Measurements from ENCODE around the gene ZNF570. TPM values are rescaled to one million over a fixed set of nuclear protein-coding genes. Genes with fewer than 3 reads are reported as not detected.

The ZNF570 gene
- total and polyA plus RNA-seq, 7 donors: 1.8 to 8.7 (median 8.1) TPM

GRCh38 chr19:37513397-37513796 is 44.2 kb downstream of the ZNF570 start:
- Histone ChIP-seq H3K4me1 (no peaks in the 10 kb centered on the region), H3K36me3 (peaks cover 0 to 73% (median 8%) of the 10 kb centered on the region in 4 donors), H3K4me3 (no peak overlapping the region), H3K27ac (no peak overlapping the region), H3K9me3 (peaks cover 0 to 6% (median 5%) of the 10 kb centered on the region in 4 donors), H3K27me3 (no peaks in the 10 kb centered on the region)
- TF ChIP-seq POLR2A (IDR thresholded peaks at IDR 0.05) (no peak), CTCF (IDR thresholded peaks at IDR 0.05) (no peak), EP300 (IDR thresholded peaks at IDR 0.05) (no peak), POLR2AphosphoS5 (IDR thresholded peaks at IDR 0.05) (no peak)
- 39 to 66% methylated on average over 2 of the region's 2 CpGs for WGBS, 2 donors
- intact Hi-C loops (cut with DNase I): no loop called here
- DNase-seq: no peak

GRCh38 chr19:37519890-37520289 is 50.7 kb downstream of the ZNF570 start:
- no peak overlapping the region for H3K27ac ChIP-seq
- WGBS, 2 donors: 72 to 82% methylated on average over 2 of the region's 2 CpGs
- intact Hi-C loops (cut with DNase I): no loop called here
- H3K36me3 ChIP-seq: peaks cover 9 to 72% (median 24%) of the 10 kb centered on the region in 4 donors
- DNase-seq: no peak
- no peak overlapping the region for H3K4me3 ChIP-seq
- H3K4me1 ChIP-seq: no peaks in the 10 kb centered on the region
- H3K27me3 ChIP-seq: no peaks in the 10 kb centered on the region
- peaks cover 6 to 35% (median 9%) of the 10 kb centered on the region in 4 donors for H3K9me3 ChIP-seq
- TF ChIP-seq EP300 (IDR thresholded peaks at IDR 0.05) (no peak), POLR2AphosphoS5 (IDR thresholded peaks at IDR 0.05) (no peak), CTCF (IDR thresholded peaks at IDR 0.05) (no peak), POLR2A (IDR thresholded peaks at IDR 0.05) (no peak)

GRCh38 chr19:37537391-37537947 is 68.3 kb downstream of the ZNF570 start:
- Histone ChIP-seq H3K9me3 (peaks cover 21 to 68% (median 51%) of the 10 kb centered on the region in 4 donors), H3K4me3 (no peak overlapping the region), H3K36me3 (peaks cover 27 to 53% (median 49%) of the 10 kb centered on the region in 4 donors), H3K4me1 (no peaks in the 10 kb centered on the region), H3K27me3 (no peaks in the 10 kb centered on the region), H3K27ac (no peak overlapping the region)
- intact Hi-C loops (cut with DNase I): no loop called here
- no peak for DNase-seq
- WGBS, 2 donors: 96 to 97% methylated on average over 7 of the region's 7 CpGs
- no peak for TF ChIP-seq EP300 (IDR thresholded peaks at IDR 0.05)
- no peak for TF ChIP-seq CTCF (IDR thresholded peaks at IDR 0.05)
- no peak for TF ChIP-seq POLR2AphosphoS5 (IDR thresholded peaks at IDR 0.05)
- no peak for TF ChIP-seq POLR2A (IDR thresholded peaks at IDR 0.05)

Other genes starting within 250 kb of the ZNF570 start
- gene ZNF527, start 98.3 kb upstream of the ZNF570 start, total RNA-seq: 10 to 100 TPM in 2 of 4 donors, 1 to 10 TPM in 2; 6.1 to 13.8 (median 9.7) TPM
- 1 to 10 TPM; 1.6 to 3.1 (median 1.8) TPM for gene ZNF527, start 98.3 kb upstream of the ZNF570 start, polyA plus RNA-seq
- 10 to 100 TPM in 1 of 4 donors, 1 to 10 TPM in 3; 4.7 to 10.7 (median 5.9) TPM for gene ZNF569, start 1.9 kb upstream of the ZNF570 start, total RNA-seq
- gene ZNF569, start 1.9 kb upstream of the ZNF570 start, polyA plus RNA-seq: 1 to 10 TPM in 1 of 3 donors, under 1 TPM in 2; 0.46 to 1.5 (median 0.60) TPM
- gene ZNF793, start 37.6 kb downstream of the ZNF570 start, total RNA-seq: 1 to 10 TPM; 2.9 to 6.1 (median 5.4) TPM
- gene ZNF793, start 37.6 kb downstream of the ZNF570 start, polyA plus RNA-seq: 1 to 10 TPM; 1.2 to 3.0 (median 1.6) TPM
- gene ZNF571, start 125.4 kb downstream of the ZNF570 start, total RNA-seq: 10 to 100 TPM in 1 of 4 donors, 1 to 10 TPM in 3; 3.1 to 11.4 (median 5.2) TPM
- gene ZNF571, start 125.4 kb downstream of the ZNF570 start, polyA plus RNA-seq: 1 to 10 TPM; 1.2 to 2.1 (median 1.6) TPM
- gene ZNF540, start 125.5 kb downstream of the ZNF570 start, total RNA-seq: 1 to 10 TPM; 6.4 to 8.0 (median 7.1) TPM
- 1 to 10 TPM in 1 of 3 donors, under 1 TPM in 1, not detected in 1; 0.60 to 2.1 TPM for gene ZNF540, start 125.5 kb downstream of the ZNF570 start, polyA plus RNA-seq
- gene ZFP30, start 186.1 kb downstream of the ZNF570 start, total RNA-seq: 10 to 100 TPM in 3 of 4 donors, 1 to 10 TPM in 1; 8.3 to 26.7 (median 21.9) TPM
- 1 to 10 TPM; 2.1 to 3.5 (median 2.4) TPM for gene ZFP30, start 186.1 kb downstream of the ZNF570 start, polyA plus RNA-seq